Endothelial cell of umbilical vein (primary cell): ENCODE results near the gene TEX264. TPM values are rescaled to one million over a fixed set of nuclear protein-coding genes. Genes with fewer than 3 reads are reported as not detected.

Experiments used
- BruUV-seq: library from RNA; stranded (reverse); fragments of 400-500 nt; replicated peaks from 2 replicates; lab custom pipeline; 2021; lab: Mats Ljungman, UMichigan
- CTCF ChIA-PET: fragments of 300-600, 350-600 bp; sonication (Branson Sonifier 250); formaldehyde crosslinking; loops from one replicate; lab custom pipeline; 2021; ENCODE audit warnings: antibody characterized with exemption, inconsistent platforms; lab: Charles Lee
- POLR2A ChIA-PET: fragments of 300-600, 350-600 bp; sonication (Branson Sonifier 250); formaldehyde crosslinking; loops from one replicate; lab custom pipeline; 2021; ENCODE audit warnings: antibody characterized with exemption, inconsistent platforms; lab: Charles Lee
- DNase-seq: peaks from one replicate; pipeline ENCODE4 v3.0.0-alpha.2; 2011; ENCODE audit warnings: low read depth, low spot score
- FAIRE-seq: peaks from 2 replicates; lab custom pipeline; 2011; peaks lifted over from hg19 to GRCh38; lab: Jason Lieb, UNC
- H2AFZ ChIP-seq: 2 replicates; pipeline ENCODE4 v1.6.0; 2012; ENCODE audit warnings: low read depth, low read length, control low read depth, inconsistent platforms
- H3K27ac ChIP-seq: 2 replicates; pipeline ENCODE4 v1.5.1; 2011; ENCODE audit warnings: low read depth, mild to moderate bottlenecking, control low read depth, low read length, moderate library complexity; ENCODE audit not compliant: insufficient read depth
- H3K27me3 ChIP-seq, 2 experiments: 2 replicates each; pipeline versions ENCODE4 v1.6.0 to v1.6.1; 2011; ENCODE audit warnings: low read length in 2 of 2, mixed read lengths in 1 of 2; ENCODE audit not compliant: control insufficient read depth in 2 of 2, insufficient read depth in 2 of 2
- H3K36me3 ChIP-seq, 2 experiments: 2 replicates in 1 of 2; 3 replicates in 1 of 2; pipeline ENCODE4 v1.5.1; 2011; ENCODE audit warnings: low read length in 2 of 2, mild to moderate bottlenecking in 1 of 2, moderate library complexity in 1 of 2; ENCODE audit not compliant: control insufficient read depth in 2 of 2, insufficient read depth in 2 of 2; ENCODE audit errors: extremely low read depth in 1 of 2
- H3K4me1 ChIP-seq: 3 replicates; pipeline ENCODE4 v1.5.1; 2011; ENCODE audit warnings: mild to moderate bottlenecking, low read length; ENCODE audit not compliant: control insufficient read depth, insufficient read depth; ENCODE audit errors: extremely low read depth
- H3K4me2 ChIP-seq: 2 replicates; pipeline ENCODE4 v1.6.1; 2011; ENCODE audit warnings: low read length, control low read depth, mixed read lengths; ENCODE audit not compliant: insufficient read depth
- H3K4me3 ChIP-seq, 3 experiments: fragments of 200-600 bp in 1 of 3; sonication (generic), shearing (Covaris generic) in 1 of 3; replicated peaks in 1 of 3; 2 replicates each; pipeline ENCODE4 v1.5.1; 2011 to 2016; ENCODE audit warnings: control low read depth in 3 of 3, low read length in 3 of 3, mild to moderate bottlenecking in 2 of 3, inconsistent platforms in 1 of 3, low read depth in 1 of 3, moderate library complexity in 1 of 3; ENCODE audit not compliant: insufficient read depth in 1 of 3
- H3K79me2 ChIP-seq: 2 replicates; pipeline ENCODE4 v1.6.0; 2012; ENCODE audit warnings: low read length, inconsistent platforms; ENCODE audit not compliant: control insufficient read depth, insufficient read depth
- H3K9ac ChIP-seq: replicated peaks from 2 replicates; pipeline ENCODE3; 2011; ENCODE audit warnings: low read length, control low read depth; ENCODE audit not compliant: insufficient read depth; ENCODE audit errors: extremely low read depth
- H3K9me1 ChIP-seq: replicated peaks from 3 replicates; pipeline ENCODE4 v1.6.0; 2011; ENCODE audit warnings: mild to moderate bottlenecking, low read length; ENCODE audit not compliant: control insufficient read depth, insufficient read depth; ENCODE audit errors: extremely low read depth
- H3K9me3 ChIP-seq: replicated peaks from 2 replicates; pipeline ENCODE4 v1.5.1; 2012; ENCODE audit warnings: low read length, inconsistent platforms; ENCODE audit not compliant: control insufficient read depth, insufficient read depth
- H4K20me1 ChIP-seq: replicated peaks from 2 replicates; pipeline ENCODE3; 2011; ENCODE audit warnings: mild to moderate bottlenecking, low read length; ENCODE audit not compliant: control insufficient read depth, insufficient read depth; ENCODE audit errors: extremely low read depth
- CTCF ChIP-seq, 2 donors: IDR thresholded peaks; 1 replicate in 1 of 2; 2 replicates in 1 of 2; pipeline ENCODE4 v1.5.1; 2011; ENCODE audit warnings: low read length in 2 of 2, mild to moderate bottlenecking in 2 of 2, moderate library complexity in 2 of 2, control low read depth in 1 of 2, inconsistent platforms in 1 of 2, low read depth in 1 of 2; ENCODE audit not compliant: insufficient read depth in 1 of 2; ENCODE audit errors: extremely low read depth in 1 of 2
- EZH2 ChIP-seq: IDR thresholded peaks from 2 replicates; pipeline ENCODE4 v1.6.1; 2012; ENCODE audit warnings: borderline replicate concordance, low read depth, mild to moderate bottlenecking, moderate library complexity, low read length, inconsistent platforms; ENCODE audit not compliant: severe bottlenecking
- FOS ChIP-seq: IDR thresholded peaks from 2 replicates; pipeline ENCODE4 v1.6.1; 2011; ENCODE audit warnings: mild to moderate bottlenecking, low read length, moderate library complexity, borderline replicate concordance; ENCODE audit not compliant: insufficient read depth
- GATA2 ChIP-seq: IDR thresholded peaks from 2 replicates; pipeline ENCODE4 v1.7.0; 2011; ENCODE audit warnings: low read depth, mild to moderate bottlenecking, moderate library complexity, mixed read lengths, low read length; ENCODE audit not compliant: insufficient read length, insufficient read depth
- JUN ChIP-seq: IDR thresholded peaks from 2 replicates; pipeline ENCODE4 v1.6.1; 2011; ENCODE audit warnings: borderline replicate concordance, low read depth; ENCODE audit not compliant: insufficient read length, insufficient read depth
- MYC ChIP-seq: IDR thresholded peaks from one replicate; pipeline ENCODE4 v1.6.1; 2011; ENCODE audit warnings: mild to moderate bottlenecking, low read depth, low read length
- POLR2A ChIP-seq: IDR thresholded peaks from 2 replicates; pipeline ENCODE4 v1.6.1; 2012; ENCODE audit warnings: low read depth, mild to moderate bottlenecking, control low read depth, low read length
- POLR2AphosphoS5 ChIP-seq: IDR thresholded peaks from 2 replicates; pipeline ENCODE4 v1.6.1; 2012; ENCODE audit warnings: low read depth, mild to moderate bottlenecking, control low read depth, low read length, moderate library complexity; ENCODE audit not compliant: insufficient read depth
- dilution Hi-C: fragments of 300-500 bp; cut with MboI; formaldehyde crosslinking; loops from one replicate; pipeline ENCODE4 v1.15.0; 2019; ENCODE audit warnings: low sequenced_read_pairs; ENCODE audit not compliant: extremely low pct_ligation_motif_present
- intact Hi-C: fragments of 100-400 bp; cut with micrococcal nuclease; formaldehyde crosslinking; loops from one replicate; pipeline ENCODE4 v1.10.0; 2022
- polyA plus RNA-seq, 4 experiments: library from polyadenylated mRNA; depleted of rRNA in 3 of 4; stranded (reverse) in 3 of 4; unstranded in 1 of 4; fragments of >200 nt; gene quantifications; 2 replicates each; pipeline versions ENCODE4 v1.2.1 to v1.2.3, GENCODE V29; 2011 to 2012; ENCODE audit warnings: missing spikeins in 1 of 4
- total RNA-seq: library from RNA; stranded (reverse); gene quantifications from 2 replicates; pipeline ENCODE4 v1.2.3, GENCODE V29; 2021
- TF ChIP-seq, protein P1 (sequence below): IDR thresholded peaks from 2 replicates; pipeline ENCODE4 v1.6.1; 2011; ENCODE audit not compliant: insufficient read depth, insufficient read length

The TEX264 gene
- total and polyA plus RNA-seq, 2 donors (not counting 3 experiments of a cell fraction or from before 2014, with no cell fraction given), result 29.0 to 89.7 TPM

- Histone ChIP-seq H3K36me3 (peaks cover 0 to 3% of the 10 kb centered on the region in 2 experiments), H3K79me2 (no peaks in the 10 kb centered on the region), H3K27ac (no peak overlapping the region), H3K4me3 (no peak overlapping the region), H3K27me3 (no peaks in the 10 kb centered on the region), H3K9me3 (no peaks in the 10 kb centered on the region), H3K4me2 (no peak overlapping the region), H3K4me1 (peaks cover 15% of the 10 kb centered on the region), H2AFZ (no peak overlapping the region), H3K9ac (no peak overlapping the region), H3K9me1 (no peaks in the 10 kb centered on the region), H4K20me1 (no peaks in the 10 kb centered on the region)
- no TSS peak for BruUV-seq
- DNase-seq, result no peak
- intact Hi-C loops, result loop anchor here (10.0 kb wide), 1 partner anchor 1065 kb away; the partner anchor contains the start of genes CISH and MAPKAPK3
- ChIA-PET CTCF (interaction anchor here (1.3 to 5.3 kb wide), 3 partner anchors 8 to 177 kb away, joined by 3 to 213 read pairs (median 135); partner anchors contain the start of genes DCAF1 and TEX264), POLR2A (no interaction called here)
- no peak for FAIRE-seq
- no peak for TF ChIP-seq JUN
- TF ChIP-seq GATA2, result no peak
- no peak for TF ChIP-seq POLR2A
- TF ChIP-seq, protein P1, sequence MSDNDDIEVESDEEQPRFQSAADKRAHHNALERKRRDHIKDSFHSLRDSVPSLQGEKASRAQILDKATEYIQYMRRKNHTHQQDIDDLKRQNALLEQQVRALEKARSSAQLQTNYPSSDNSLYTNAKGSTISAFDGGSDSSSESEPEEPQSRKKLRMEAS, result no peak
- TF ChIP-seq POLR2AphosphoS5, result no peak
- no peak for TF ChIP-seq CTCF (IDR thresholded peaks at IDR 0.05; ENCODE audit: extremely low read depth in 1 of 2, insufficient read depth in 1 of 2, low read depth in 1 of 2, low read length in 2 of 2)
- TF ChIP-seq MYC, result no peak
- TF ChIP-seq EZH2, result no peak
- TF ChIP-seq FOS, result no peak
- dilution Hi-C loops, result no loop called here
Measured at GRCh38 chr3:51679318-51679717, 8.3 kb downstream of the TEX264 start.
